Neural progenitor cell (in vitro differentiated cells): Measurements from ENCODE around the gene RAX2. TPM values are rescaled to one million over a fixed set of nuclear protein-coding genes. Genes with fewer than 3 reads are reported as not detected.
A peak's percentile ranks its signal among the peaks of the same experiment; 100 is the strongest.

Experiments
- DNase-seq: peaks from one replicate; pipeline ENCODE4 v3.0.0-alpha.2; 2016; ENCODE audit warnings: low spot score
- H2AFZ ChIP-seq: fragments of 200-600 bp; sonication (generic); replicated peaks from 2 replicates; pipeline ENCODE4 v1.6.1; 2016; ENCODE audit warnings: antibody characterized with exemption
- H3F3A ChIP-seq: fragments of 200-600 bp; sonication (generic); 2 replicates; pipeline ENCODE4 v1.6.1; 2016; ENCODE audit warnings: antibody characterized with exemption, low read depth
- H3K27ac ChIP-seq: fragments of 200-600 bp; sonication (generic); 2 replicates; pipeline ENCODE4 v1.5.1; 2016; ENCODE audit warnings: mild to moderate bottlenecking
- H3K27me3 ChIP-seq: fragments of 200-600 bp; sonication (generic); 2 replicates; pipeline ENCODE4 v1.6.1; 2016; ENCODE audit warnings: mild to moderate bottlenecking, moderate library complexity
- H3K36me3 ChIP-seq: fragments of 200-600 bp; sonication (generic); 2 replicates; pipeline ENCODE4 v1.5.1; 2016
- H3K4me1 ChIP-seq: fragments of 200-600 bp; sonication (generic); 2 replicates; pipeline ENCODE4 v1.6.1; 2016; ENCODE audit warnings: mixed run types
- H3K4me2 ChIP-seq: fragments of 200-600 bp; sonication (generic); 2 replicates; pipeline ENCODE4 v1.6.1; 2016
- H3K4me3 ChIP-seq: fragments of 200-600 bp; sonication (generic); 2 replicates; pipeline ENCODE4 v1.5.1; 2016
- H3K79me2 ChIP-seq: fragments of 200-600 bp; sonication (generic); 2 replicates; pipeline ENCODE4 v1.6.1; 2016; ENCODE audit warnings: low read depth
- H3K9ac ChIP-seq: fragments of 200-600 bp; sonication (generic); 2 replicates; pipeline ENCODE4 v1.6.1; 2016
- H3K9me3 ChIP-seq: fragments of 200-600 bp; sonication (generic); 2 replicates; pipeline ENCODE4 v1.5.1; 2016; ENCODE audit warnings: low read depth
- H4K20me1 ChIP-seq: fragments of 200-600 bp; sonication (generic); 2 replicates; pipeline ENCODE4 v1.6.1; 2016; ENCODE audit warnings: low read depth
- H3K27ac Mint-ChIP-seq: 3 replicates; pipeline ENCODE4 v1.8.0; 2021; ENCODE audit warnings: mixed read lengths
- H3K27me3 Mint-ChIP-seq: 2 replicates; pipeline ENCODE4 v1.8.0; 2022; ENCODE audit warnings: low read depth, mild to moderate bottlenecking, inconsistent platforms, moderate library complexity, mixed read lengths; ENCODE audit not compliant: insufficient read depth
- H3K36me3 Mint-ChIP-seq: 3 replicates; pipeline ENCODE4 v1.8.0; 2021; ENCODE audit warnings: mixed read lengths
- H3K4me1 Mint-ChIP-seq: 3 replicates; pipeline ENCODE4 v1.8.0; 2021; ENCODE audit warnings: mixed read lengths
- H3K4me3 Mint-ChIP-seq: 3 replicates; pipeline ENCODE4 v1.8.0; 2021; ENCODE audit warnings: mild to moderate bottlenecking, moderate library complexity, mixed read lengths
- H3K9me3 Mint-ChIP-seq: 3 replicates; pipeline ENCODE4 v1.8.0; 2020; ENCODE audit warnings: mixed read lengths
- EZH2 ChIP-seq: fragments of 200-600 bp; sonication (generic); IDR thresholded peaks from 2 replicates; pipeline ENCODE4 v1.6.1; 2017; ENCODE audit warnings: antibody characterized with exemption, mild to moderate bottlenecking, moderate library complexity
- EZH2phosphoT487 ChIP-seq: fragments of 200-600 bp; sonication (generic); IDR thresholded peaks from 2 replicates; pipeline ENCODE4 v1.6.1; 2017; ENCODE audit warnings: antibody characterized with exemption
- small RNA-seq: library from RNA; depleted of rRNA; stranded (forward); fragments of <200 nt; gene quantifications from one replicate; pipeline ENCODE3, GENCODE V24; 2015
- total RNA-seq: library from RNA; depleted of rRNA; stranded (reverse); fragments of >200 nt; gene quantifications from 2 replicates; pipeline ENCODE4 v1.2.3, GENCODE V29; 2015; ENCODE audit warnings: low replicate concordance
- TF ChIP-seq, protein P1 (sequence below): fragments of 200-600 bp; sonication (generic); IDR thresholded peaks from 2 replicates; pipeline ENCODE4 v1.5.1; 2017; ENCODE audit warnings: antibody characterized with exemption, mild to moderate bottlenecking

Gene RAX2
- total RNA-seq, 1 donor from 2014 or later: not detected

DNA sequence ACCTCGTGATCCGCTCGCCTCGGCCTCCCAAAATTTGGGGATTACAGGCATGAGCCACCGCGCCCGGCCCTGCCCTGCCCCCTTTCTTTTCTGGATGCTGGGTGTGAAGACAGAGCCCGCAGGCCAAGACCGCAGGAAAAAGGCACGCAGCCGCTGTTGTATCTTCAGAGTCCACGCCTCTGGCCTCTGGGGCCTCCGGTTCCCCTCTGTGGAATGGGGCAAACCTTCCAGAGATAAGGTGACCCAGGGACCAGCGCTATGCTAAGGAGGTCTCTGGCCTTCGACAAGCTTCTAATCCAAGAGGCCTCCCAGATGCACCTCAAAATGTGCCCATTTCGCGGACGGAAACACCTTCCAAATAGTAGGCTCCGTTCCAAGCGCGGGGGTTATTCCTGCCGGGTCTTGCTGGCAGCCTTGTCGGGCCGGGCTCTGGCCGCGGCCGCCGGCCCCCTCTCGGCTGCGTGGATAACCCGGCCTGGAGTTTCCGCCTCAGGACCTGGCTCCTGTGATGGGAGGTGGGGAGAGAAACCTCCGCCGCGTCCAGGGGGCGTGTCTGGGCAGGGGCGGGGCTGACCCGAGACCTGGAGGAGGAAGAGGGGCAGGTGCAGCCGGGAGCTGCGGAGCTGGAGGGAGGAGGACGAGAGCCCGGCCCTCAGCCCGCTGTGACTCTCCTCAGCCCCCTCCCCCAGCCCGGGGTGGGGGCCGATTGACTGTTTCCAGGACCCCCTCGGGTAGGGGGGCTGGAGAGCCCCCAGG, 50.7 kb downstream of the RAX2 start:
- peak; percentile 97 for DNase-seq
- H3K27ac Mint-ChIP-seq: no peak overlapping the region
- H3K36me3 Mint-ChIP-seq: no peaks in the 10 kb centered on the region
- peaks cover 25% of the 10 kb centered on the region for H3K27me3 Mint-ChIP-seq
- peak overlapping the region; percentile 57 for H3K4me3 ChIP-seq
- no peaks in the 10 kb centered on the region for H3K9me3 Mint-ChIP-seq
- peaks cover 7% of the 10 kb centered on the region for H4K20me1 ChIP-seq
- peaks cover 37% of the 10 kb centered on the region for H3K4me1 ChIP-seq
- H3K27me3 ChIP-seq: peaks cover 6% of the 10 kb centered on the region
- no peak overlapping the region for H2AFZ ChIP-seq
- peak overlapping the region; percentile 79 for H3K4me3 Mint-ChIP-seq
- H3K27ac ChIP-seq: no peak overlapping the region
- no peaks in the 10 kb centered on the region for H3K36me3 ChIP-seq
- no peaks in the 10 kb centered on the region for H3K79me2 ChIP-seq
- peaks cover 15% of the 10 kb centered on the region for H3K4me1 Mint-ChIP-seq
- H3F3A ChIP-seq: peaks cover 52% of the 10 kb centered on the region
- H3K9me3 ChIP-seq: no peaks in the 10 kb centered on the region
- peak overlapping the region; percentile 91 for H3K4me2 ChIP-seq
- no peak for TF ChIP-seq EZH2
- TF ChIP-seq, protein P1, sequence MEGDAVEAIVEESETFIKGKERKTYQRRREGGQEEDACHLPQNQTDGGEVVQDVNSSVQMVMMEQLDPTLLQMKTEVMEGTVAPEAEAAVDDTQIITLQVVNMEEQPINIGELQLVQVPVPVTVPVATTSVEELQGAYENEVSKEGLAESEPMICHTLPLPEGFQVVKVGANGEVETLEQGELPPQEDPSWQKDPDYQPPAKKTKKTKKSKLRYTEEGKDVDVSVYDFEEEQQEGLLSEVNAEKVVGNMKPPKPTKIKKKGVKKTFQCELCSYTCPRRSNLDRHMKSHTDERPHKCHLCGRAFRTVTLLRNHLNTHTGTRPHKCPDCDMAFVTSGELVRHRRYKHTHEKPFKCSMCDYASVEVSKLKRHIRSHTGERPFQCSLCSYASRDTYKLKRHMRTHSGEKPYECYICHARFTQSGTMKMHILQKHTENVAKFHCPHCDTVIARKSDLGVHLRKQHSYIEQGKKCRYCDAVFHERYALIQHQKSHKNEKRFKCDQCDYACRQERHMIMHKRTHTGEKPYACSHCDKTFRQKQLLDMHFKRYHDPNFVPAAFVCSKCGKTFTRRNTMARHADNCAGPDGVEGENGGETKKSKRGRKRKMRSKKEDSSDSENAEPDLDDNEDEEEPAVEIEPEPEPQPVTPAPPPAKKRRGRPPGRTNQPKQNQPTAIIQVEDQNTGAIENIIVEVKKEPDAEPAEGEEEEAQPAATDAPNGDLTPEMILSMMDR: no peak
- no peak for TF ChIP-seq EZH2phosphoT487
- H3K9ac ChIP-seq: no peak overlapping the region

DNA sequence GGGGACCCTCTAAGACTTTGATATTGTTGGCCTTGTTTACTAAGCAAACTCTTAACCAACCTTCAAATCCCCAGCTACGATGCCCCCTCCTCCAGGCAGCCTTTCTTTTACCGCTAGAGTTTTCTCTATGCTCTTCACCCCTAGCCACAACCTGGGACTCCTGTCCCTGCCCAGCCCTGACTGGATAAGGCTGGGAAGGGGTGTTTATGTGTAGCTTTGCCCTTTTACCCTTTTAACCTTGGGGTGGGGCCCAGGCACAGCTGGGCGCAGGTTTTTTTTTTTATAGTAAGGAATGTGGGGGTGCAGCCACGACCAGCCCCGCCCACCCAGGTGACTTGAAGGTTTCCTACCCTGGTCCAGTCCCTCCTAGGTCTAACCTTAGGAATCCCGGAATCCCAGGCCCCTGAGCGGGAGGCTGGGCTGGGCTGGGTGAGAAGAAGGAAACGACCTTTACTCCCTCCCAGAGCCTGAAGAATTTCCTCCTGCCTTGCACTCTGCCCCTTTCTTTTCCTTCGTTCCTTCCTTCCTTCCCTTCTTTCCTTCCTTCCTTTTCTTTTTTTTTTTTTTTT, 51.6 kb downstream of the RAX2 start:
- H3K36me3 ChIP-seq: no peaks in the 10 kb centered on the region
- Mint-ChIP-seq H3K27me3 (peaks cover 25% of the 10 kb centered on the region), H3K36me3 (no peaks in the 10 kb centered on the region), H3K9me3 (no peaks in the 10 kb centered on the region), H3K4me3 (no peak overlapping the region), H3K4me1 (peaks cover 15% of the 10 kb centered on the region), H3K27ac (no peak overlapping the region)
- no peak overlapping the region for H3K27ac ChIP-seq
- TF ChIP-seq, protein P1: no peak
- TF ChIP-seq EZH2phosphoT487 (no peak), EZH2 (no peak)
- peaks cover 7% of the 10 kb centered on the region for H4K20me1 ChIP-seq
- H3F3A ChIP-seq: peaks cover 46% of the 10 kb centered on the region
- H3K27me3 ChIP-seq: peaks cover 6% of the 10 kb centered on the region
- H3K9me3 ChIP-seq: no peaks in the 10 kb centered on the region
- peak; percentile 32 for DNase-seq
- H3K4me3 ChIP-seq: no peak overlapping the region
- H2AFZ ChIP-seq: no peak overlapping the region
- H3K4me2 ChIP-seq: no peak overlapping the region
- peaks cover 33% of the 10 kb centered on the region for H3K4me1 ChIP-seq
- H3K79me2 ChIP-seq: no peaks in the 10 kb centered on the region
- no peak overlapping the region for H3K9ac ChIP-seq

DNA sequence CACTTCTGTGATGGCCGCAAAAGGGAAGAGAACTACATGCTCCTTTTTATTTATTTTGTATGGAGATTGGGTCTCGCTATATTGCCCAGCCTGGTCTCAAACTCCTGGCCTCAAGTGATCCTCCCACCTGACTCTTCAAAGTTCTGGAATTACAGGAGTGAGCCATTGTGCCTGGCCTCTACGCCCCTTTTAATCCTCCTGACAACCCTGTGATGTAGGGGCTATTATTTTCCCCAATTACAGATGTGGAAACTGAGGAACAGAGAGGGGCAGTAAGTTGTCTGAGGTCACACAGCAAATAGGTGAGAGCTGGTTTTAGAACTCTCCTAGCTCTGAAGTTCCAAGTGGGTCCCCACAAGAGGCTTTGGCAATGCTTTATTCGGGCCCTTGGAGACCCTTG, 52.2 kb downstream of the RAX2 start:
- TF ChIP-seq, protein P1: no peak
- TF ChIP-seq EZH2phosphoT487 (no peak), EZH2 (no peak)
- H3K27ac Mint-ChIP-seq: no peak overlapping the region
- DNase-seq: no peak
- H3K9me3 Mint-ChIP-seq: no peaks in the 10 kb centered on the region
- peaks cover 25% of the 10 kb centered on the region for H3K27me3 Mint-ChIP-seq
- Histone ChIP-seq H3K27me3 (peaks cover 6% of the 10 kb centered on the region), H2AFZ (no peak overlapping the region), H3K9me3 (no peaks in the 10 kb centered on the region), H3K36me3 (no peaks in the 10 kb centered on the region), H3K4me1 (peaks cover 31% of the 10 kb centered on the region), H3F3A (peaks cover 41% of the 10 kb centered on the region), H3K4me3 (no peak overlapping the region), H4K20me1 (peaks cover 7% of the 10 kb centered on the region), H3K79me2 (no peaks in the 10 kb centered on the region), H3K9ac (no peak overlapping the region), H3K27ac (no peak overlapping the region), H3K4me2 (no peak overlapping the region)
- no peak overlapping the region for H3K4me3 Mint-ChIP-seq
- H3K36me3 Mint-ChIP-seq: no peaks in the 10 kb centered on the region
- peaks cover 15% of the 10 kb centered on the region for H3K4me1 Mint-ChIP-seq

Small RNA genes lying within 50 kb of the gene (small RNA-seq; reads per million reads assigned to genes)
- not detected for gene AC005777.1

Other genes starting within 250 kb of the RAX2 start
- gene TEKTIP1, start 233.1 kb downstream of the RAX2 start, total RNA-seq: not detected in 2 replicates
- gene MFSD12, start 214.6 kb downstream of the RAX2 start, total RNA-seq: 34.1 and 47.6 TPM in 2 replicates
- gene HMG20B, start 199.3 kb downstream of the RAX2 start, total RNA-seq: 51.4 and 135 TPM in 2 replicates
- gene GIPC3, start 186.8 kb downstream of the RAX2 start, total RNA-seq: 0.09 TPM in 1 of 2 replicates, not detected in the other
- 0.09 TPM in 1 of 2 replicates, not detected in the other for gene TBXA2R, start 165.4 kb downstream of the RAX2 start, total RNA-seq
- 6.0 and 35.4 TPM in 2 replicates for gene CACTIN, start 145.4 kb downstream of the RAX2 start, total RNA-seq
- 8.6 and 26.6 TPM in 2 replicates for gene PIP5K1C, start 71.8 kb downstream of the RAX2 start, total RNA-seq
- gene TJP3, start 63.8 kb downstream of the RAX2 start, total RNA-seq: 14.7 and 32.5 TPM in 2 replicates
- gene APBA3, start 10.5 kb downstream of the RAX2 start, total RNA-seq: 17.3 and 41.1 TPM in 2 replicates
- 15.1 and 21.4 TPM in 2 replicates for gene MRPL54, start 9.5 kb downstream of the RAX2 start, total RNA-seq
- 2.4 and 2.8 TPM in 2 replicates for gene MATK, start 14.2 kb upstream of the RAX2 start, total RNA-seq
- 8.9 and 20.4 TPM in 2 replicates for gene ZFR2, start 96.8 kb upstream of the RAX2 start, total RNA-seq
- gene ATCAY, start 108.5 kb upstream of the RAX2 start, total RNA-seq: 15.8 and 23.9 TPM in 2 replicates
- 0.77 and 1.1 TPM in 2 replicates for gene NMRK2, start 160.8 kb upstream of the RAX2 start, total RNA-seq
- 33.7 and 96.6 TPM in 2 replicates for gene DAPK3, start 198.9 kb upstream of the RAX2 start, total RNA-seq
- 1,288 and 2,841 TPM in 2 replicates for gene EEF2, start 213.2 kb upstream of the RAX2 start, total RNA-seq
- gene PIAS4, start 235.5 kb upstream of the RAX2 start, total RNA-seq: 17.0 and 34.1 TPM in 2 replicates